HG02870 (cell line): ENCODE data around the gene PACSIN3.
A peak's percentile ranks its signal among the peaks of the same experiment; 100 is the strongest.
"Not testable (repeated sequence)": the region's sequence is repeated elsewhere in the genome, so short reads cannot be mapped to it uniquely, and the experiment has no call there.

Experiments
- ATAC-seq: cut with Tn5 transposase; IDR thresholded peaks from one replicate; pipeline ENCODE4 v1.9.1; 2021; ENCODE audit warnings: mild to moderate bottlenecking, moderate library complexity; ENCODE audit not compliant: unreplicated experiment

PACSIN3 gene

GRCh38 chr11:47186076-47186699, at the start of gene PACSIN3:
PACSIN3 (minus strand) TSS chr11:47186434; CDS start chr11:47182727, 3,707 bp downstream.
- peak; percentile 53 for ATAC-seq

GRCh38 chr11:47235163-47235562, 48.9 kb upstream of the PACSIN3 start:
- ATAC-seq: no peak

GRCh38 chr11:47234669-47235100, 48.5 kb upstream of the PACSIN3 start:
- no peak for ATAC-seq

GRCh38 chr11:47233989-47234668, 47.9 kb upstream of the PACSIN3 start:
- no peak for ATAC-seq

- no peak for ATAC-seq
Observed at GRCh38 chr11:47233051-47233450, 46.8 kb upstream of the PACSIN3 start.

GRCh38 chr11:47229161-47229560, 42.9 kb upstream of the PACSIN3 start:
- no peak for ATAC-seq

GRCh38 chr11:47225552-47226400, 39.5 kb upstream of the PACSIN3 start:
- ATAC-seq: peak; percentile 89

- no peak for ATAC-seq
Observed at GRCh38 chr11:47222696-47223095, 36.5 kb upstream of the PACSIN3 start.

- ATAC-seq: no peak
Observed at GRCh38 chr11:47220401-47220821, 34.2 kb upstream of the PACSIN3 start.

- peak; percentile 32 for ATAC-seq
Observed at GRCh38 chr11:47216121-47216798, 30.0 kb upstream of the PACSIN3 start.

GRCh38 chr11:47215366-47215910, 29.2 kb upstream of the PACSIN3 start:
- ATAC-seq: no peak

GRCh38 chr11:47213950-47214565, 27.8 kb upstream of the PACSIN3 start:
- peak; percentile 32 for ATAC-seq

- ATAC-seq: no peak
Observed at GRCh38 chr11:47212938-47213337, 26.7 kb upstream of the PACSIN3 start.

- no peak for ATAC-seq
Observed at GRCh38 chr11:47208628-47209027, 22.4 kb upstream of the PACSIN3 start.

- not testable (repeated sequence) for ATAC-seq
Observed at GRCh38 chr11:47208008-47208552, 21.8 kb upstream of the PACSIN3 start.

- ATAC-seq: no peak
Observed at GRCh38 chr11:47207459-47207858, 21.2 kb upstream of the PACSIN3 start.

- ATAC-seq: not testable (repeated sequence)
Observed at GRCh38 chr11:47206577-47206976, 20.3 kb upstream of the PACSIN3 start.

GRCh38 chr11:47204637-47204989, 18.4 kb upstream of the PACSIN3 start:
- no peak for ATAC-seq

- no peak for ATAC-seq
Observed at GRCh38 chr11:47202576-47202975, 16.3 kb upstream of the PACSIN3 start.

GRCh38 chr11:47201015-47201414, 14.8 kb upstream of the PACSIN3 start:
- ATAC-seq: no peak
